Fibroblast of skin of scalp (primary cell): ENCODE data around the gene ATP1A1.

Experiments used
- DNase-seq: peaks from one replicate; pipeline ENCODE4 v3.0.0-alpha.2; 2013

ATP1A1 gene

GRCh38 chr1:116345011-116345410, 28.0 kb upstream of the ATP1A1 start:
- DNase-seq, result no peak

GRCh38 chr1:116345843-116346242, 27.2 kb upstream of the ATP1A1 start:
- no peak for DNase-seq

GRCh38 chr1:116346943-116347673, 25.9 kb upstream of the ATP1A1 start:
- no peak for DNase-seq

DNA sequence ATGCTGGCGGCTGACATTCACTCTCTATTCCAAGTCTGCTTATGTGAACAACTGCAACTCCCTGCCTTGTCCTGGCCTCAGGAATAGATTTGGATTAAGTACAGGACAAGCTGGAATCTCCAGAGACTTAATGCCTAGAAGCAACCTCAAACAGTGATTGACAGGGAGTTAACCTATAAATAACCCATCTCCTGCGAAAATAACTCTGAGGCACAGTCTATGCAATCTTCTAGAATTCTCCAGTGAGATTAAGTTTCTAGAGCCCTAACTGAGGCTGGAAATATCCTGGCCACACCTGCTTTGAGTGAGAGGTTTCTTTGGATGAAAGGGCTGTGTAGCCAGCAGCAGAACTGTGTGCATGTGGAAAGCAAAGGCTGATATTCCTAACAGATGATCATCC, 25.3 kb upstream of the ATP1A1 start:
- DNase-seq, result no peak

- no peak for DNase-seq
Observed at GRCh38 chr1:116350097-116350645, 22.9 kb upstream of the ATP1A1 start.

- DNase-seq, result no peak
Observed at GRCh38 chr1:116351914-116352313, 21.1 kb upstream of the ATP1A1 start.

- DNase-seq, result no peak
Observed at GRCh38 chr1:116352349-116352813, 20.7 kb upstream of the ATP1A1 start.

DNA sequence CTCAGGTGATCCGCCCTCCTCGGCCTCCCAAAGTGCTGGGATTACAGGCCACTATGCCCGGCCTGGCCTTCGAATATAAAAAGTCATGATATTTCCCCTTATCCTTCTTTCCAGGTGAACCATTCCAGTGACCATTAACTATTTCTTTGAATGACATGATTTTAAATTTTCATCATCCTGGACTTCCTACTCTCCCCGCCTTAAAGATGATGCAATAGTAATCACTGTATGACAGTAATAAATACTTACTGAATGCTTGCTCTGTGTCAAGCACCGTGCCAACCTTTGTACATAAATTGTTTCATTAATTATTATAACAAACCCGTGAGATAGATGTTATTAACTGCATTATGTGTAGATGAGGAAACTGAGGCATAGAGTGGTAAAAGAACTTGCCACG, 19.9 kb upstream of the ATP1A1 start:
- DNase-seq, result no peak

GRCh38 chr1:116356067-116356466, 17.0 kb upstream of the ATP1A1 start:
- no peak for DNase-seq

- DNase-seq, result no peak
Observed at GRCh38 chr1:116356673-116357072, 16.4 kb upstream of the ATP1A1 start.

DNA sequence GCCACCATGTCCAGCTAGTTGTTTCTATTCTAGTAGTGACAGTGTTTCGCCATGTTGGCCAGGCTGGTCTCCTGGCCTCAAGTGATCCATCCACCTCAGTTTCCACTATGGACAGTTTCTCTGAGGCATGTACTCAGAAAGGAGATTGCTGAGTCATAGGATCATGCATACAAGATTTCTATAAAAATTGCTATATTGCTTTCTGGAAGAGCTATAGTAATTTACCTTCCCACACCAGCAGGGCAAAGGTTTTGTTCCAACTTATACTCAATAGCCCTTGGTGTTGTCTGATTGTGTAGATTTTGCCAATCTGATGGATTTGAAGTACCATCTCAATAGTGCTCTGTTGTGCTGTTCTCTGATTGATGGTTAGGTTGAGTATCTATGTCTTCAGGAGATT, 15.6 kb upstream of the ATP1A1 start:
- no peak for DNase-seq

- peak; percentile 44 for DNase-seq
Observed at GRCh38 chr1:116359060-116359830, 13.8 kb upstream of the ATP1A1 start.

- DNase-seq, result no peak
Observed at GRCh38 chr1:116359871-116360270, 13.2 kb upstream of the ATP1A1 start.

DNA sequence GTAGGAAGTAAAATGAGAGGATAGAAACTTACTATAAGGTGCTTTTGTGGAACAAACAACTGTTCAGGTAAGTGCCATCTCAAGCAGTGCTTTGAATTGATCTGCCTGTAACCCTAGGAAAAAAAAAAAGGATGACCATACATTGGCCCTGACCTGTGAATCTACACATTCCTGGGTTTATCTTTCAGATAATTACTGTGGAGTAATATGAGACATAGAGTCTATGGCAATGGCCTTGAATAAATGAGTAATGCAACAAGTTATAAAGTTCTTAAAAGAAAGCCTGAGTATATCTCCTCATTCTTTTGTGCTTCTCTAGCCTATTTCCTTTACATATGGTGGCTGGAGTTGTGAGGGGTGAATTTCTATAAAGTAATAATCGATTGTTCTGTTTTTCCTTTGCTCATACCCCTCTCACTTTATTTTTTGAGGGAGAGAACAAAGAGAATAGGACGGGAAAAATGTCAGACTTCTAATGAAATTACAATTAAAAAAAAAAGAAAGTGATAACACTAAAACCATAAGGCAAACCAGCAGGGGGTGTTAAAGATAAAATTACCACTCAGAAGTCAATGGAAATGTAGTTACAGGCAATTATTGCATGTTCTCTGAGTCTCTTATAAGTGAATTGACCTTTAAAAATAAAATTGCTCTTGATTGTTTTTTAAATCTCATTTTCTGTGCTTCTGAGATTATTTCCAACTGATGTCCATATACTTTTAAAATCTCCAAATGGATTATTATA, 12.4 kb upstream of the ATP1A1 start:
- DNase-seq, result peak; percentile 27

- DNase-seq, result no peak
Observed at GRCh38 chr1:116361648-116362047, 11.4 kb upstream of the ATP1A1 start.

- no peak for DNase-seq
Observed at GRCh38 chr1:116362050-116362449, 11.0 kb upstream of the ATP1A1 start.

- DNase-seq, result no peak
Observed at GRCh38 chr1:116365353-116365780, 7.7 kb upstream of the ATP1A1 start.

DNA sequence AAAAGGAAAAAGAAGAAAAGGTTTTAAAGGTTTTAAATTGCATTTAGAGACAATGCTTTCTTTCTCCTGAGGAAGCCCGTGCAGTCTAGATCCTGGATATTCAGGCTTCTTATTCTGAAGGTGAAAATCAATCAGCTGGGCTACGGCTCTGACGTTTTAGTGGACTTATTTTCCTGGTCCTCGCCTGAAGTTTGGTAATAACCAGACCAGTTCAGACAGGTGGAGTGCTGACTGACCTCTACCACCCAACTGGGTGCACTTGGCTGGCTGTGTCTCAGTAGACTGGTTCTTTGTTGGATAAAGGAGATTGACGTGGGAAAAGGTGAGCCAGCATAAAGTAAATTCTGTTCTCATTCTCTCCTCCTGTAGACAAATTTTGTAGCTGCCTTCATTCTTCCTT, 7.2 kb upstream of the ATP1A1 start:
- DNase-seq, result no peak

DNA sequence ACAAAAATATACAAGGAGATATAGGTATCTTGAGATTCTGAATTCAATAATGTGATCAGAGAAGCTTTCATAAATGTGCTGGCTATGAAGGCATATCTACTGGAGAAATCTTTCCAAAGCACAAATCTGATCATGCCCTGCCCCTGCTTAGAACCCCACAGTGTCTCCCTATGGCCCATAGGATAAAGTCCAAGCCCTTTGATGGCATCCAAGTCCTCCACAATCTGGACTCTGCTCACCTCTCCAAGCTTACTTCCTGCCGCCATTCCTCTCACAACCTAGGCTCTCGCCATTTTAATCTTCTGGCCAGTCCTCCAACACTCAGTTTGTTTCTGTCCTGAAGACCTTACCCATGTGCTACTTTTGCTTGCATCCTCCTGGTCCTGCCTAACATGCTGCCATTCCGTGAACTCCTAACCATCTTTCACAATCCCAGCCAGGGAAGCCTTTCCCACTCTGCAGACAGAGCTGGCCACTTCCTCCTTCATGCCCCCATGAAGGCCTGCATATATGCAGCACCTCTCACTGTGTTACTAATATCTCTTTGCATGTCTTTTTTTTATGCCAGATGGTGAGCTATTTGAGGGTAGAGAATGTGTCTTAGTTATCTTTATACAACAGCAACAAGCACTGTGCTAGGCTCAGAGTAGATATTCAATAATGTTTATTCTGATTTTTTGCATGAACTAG, 5.6 kb upstream of the ATP1A1 start:
- DNase-seq, result no peak

GRCh38 chr1:116368241-116368640, 4.8 kb upstream of the ATP1A1 start:
- peak; percentile 50 for DNase-seq

DNA sequence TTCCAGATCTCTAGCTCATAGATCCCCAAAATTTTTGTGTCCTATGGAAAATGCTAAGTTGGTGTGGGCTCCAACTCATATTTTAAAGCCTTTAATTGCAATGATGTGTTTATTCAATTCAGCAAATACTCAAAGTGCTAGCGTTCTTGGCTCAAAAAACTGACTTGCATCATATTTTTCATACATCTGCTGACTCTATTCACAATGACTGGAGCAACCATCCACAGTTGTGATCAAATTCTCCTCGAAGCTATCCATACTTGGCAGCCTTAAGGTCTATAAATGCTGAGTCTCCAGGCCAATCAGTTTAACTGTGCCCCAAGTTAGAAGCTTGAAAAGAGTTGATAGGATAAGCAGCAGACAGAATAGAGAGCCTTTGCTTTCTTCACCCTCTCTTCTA, 2.9 kb upstream of the ATP1A1 start:
- no peak for DNase-seq

GRCh38 chr1:116371752-116372151, 1.3 kb upstream of the ATP1A1 start:
- no peak for DNase-seq
